ENCODE measurements around the gene ANKRD12. TPM values are rescaled to one million over a fixed set of nuclear protein-coding genes. Genes with fewer than 3 reads are reported as not detected.
A peak's percentile ranks its signal among the peaks of the same experiment; 100 is the strongest.

Gene ANKRD12
- total and polyA plus RNA-seq, 10 of the 15 experiments (the other 5 are each of a cell fraction or from before 2014, with no cell fraction given), result 5.9 to 45.7 (median 20.2) TPM

DNA sequence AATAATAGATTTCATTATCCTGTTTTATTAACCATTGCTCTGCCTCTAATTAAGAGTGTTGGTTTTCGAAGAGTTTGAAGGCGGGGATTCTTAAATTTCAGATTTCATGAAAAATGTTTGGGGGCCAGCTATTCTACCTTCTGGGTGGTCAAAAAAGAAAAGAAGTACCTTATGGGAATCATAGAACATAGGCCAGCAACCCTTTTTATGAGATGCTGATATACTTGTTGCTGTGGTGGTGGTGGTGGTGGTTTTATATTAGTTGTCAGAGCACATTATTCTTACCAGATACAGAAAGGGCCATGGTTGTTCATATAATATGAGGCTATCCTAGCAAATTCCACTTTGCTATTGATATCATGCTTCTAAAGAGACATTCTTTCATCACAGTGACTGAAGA is 4.4 kb downstream of the ANKRD12 start (continued):
- TF ChIP-seq EGR1 (IDR thresholded peaks at IDR 0.05; ENCODE audit: borderline replicate concordance in 1 of 2, low read depth in 2 of 2, low read length in 2 of 2) (no peak), MTA2 (IDR thresholded peaks at IDR 0.05; ENCODE audit: low read depth) (no peak), ZBTB33 (IDR thresholded peaks at IDR 0.05) (no peak)
- TF ChIP-seq, protein P1, sequence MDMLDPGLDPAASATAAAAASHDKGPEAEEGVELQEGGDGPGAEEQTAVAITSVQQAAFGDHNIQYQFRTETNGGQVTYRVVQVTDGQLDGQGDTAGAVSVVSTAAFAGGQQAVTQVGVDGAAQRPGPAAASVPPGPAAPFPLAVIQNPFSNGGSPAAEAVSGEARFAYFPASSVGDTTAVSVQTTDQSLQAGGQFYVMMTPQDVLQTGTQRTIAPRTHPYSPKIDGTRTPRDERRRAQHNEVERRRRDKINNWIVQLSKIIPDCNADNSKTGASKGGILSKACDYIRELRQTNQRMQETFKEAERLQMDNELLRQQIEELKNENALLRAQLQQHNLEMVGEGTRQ (IDR thresholded peaks at IDR 0.05; ENCODE audit: borderline replicate concordance, low read depth, low read length), result no peak

GRCh38 chr18:9146224-9146623 is 9.6 kb downstream of the ANKRD12 start:
- no peak overlapping the region for H2AFZ ChIP-seq (ENCODE audit: control insufficient read depth, low read depth, low read length)
- no peak overlapping the region for H3K9ac ChIP-seq (ENCODE audit: control insufficient read depth, insufficient read depth, low read length)
- DNase-seq (ENCODE audit: low read depth, low spot score), result no peak
- H3K4me3 ChIP-seq, result no peak overlapping the region
- in situ Hi-C loops (cut with MboI) (loop anchor here (10.0 kb wide), 1 partner anchor 441 kb away; the partner anchor contains the start of gene MTCL1), intact Hi-C loops (cut with micrococcal nuclease; ENCODE audit: unreplicated experiment) (loop anchor here (5.0 to 10.0 kb wide), 5 partner anchors 159 to 541 kb away; partner anchors contain the start of gene RAB12)
- no peaks in the 10 kb centered on the region for H3K36me3 ChIP-seq (ENCODE audit: control insufficient read depth in 2 of 2, insufficient read depth in 2 of 2, low read length in 1 of 2)
- H3K27me3 ChIP-seq (replicated peaks in 1 of 2; ENCODE audit: control insufficient read depth in 2 of 2, insufficient read depth in 2 of 2, low read length in 1 of 2), result no peaks in the 10 kb centered on the region
- SMC1A ChIA-PET (ENCODE audit: uncharacterized antibody, unreplicated experiment), result interaction anchor here (0.6 to 2.8 kb wide), 11 partner anchors 8 to 85 kb away, joined by 3 to 33 read pairs (median 14); partner anchors contain the start of genes ANKRD12 and NDUFV2
- H3K79me2 ChIP-seq (ENCODE audit: control insufficient read depth, insufficient read depth, low read length), result peaks cover 96% of the 10 kb centered on the region
- RAD21 ChIA-PET (ENCODE audit: unreplicated experiment), result interaction anchor here (0.8 to 2.8 kb wide), 5 partner anchors 8 to 72 kb away, joined by 3 to 27 read pairs (median 6); no protein-coding TSS in a partner anchor
- peaks cover 57% of the 10 kb centered on the region for H3K4me1 ChIP-seq (ENCODE audit: control insufficient read depth, insufficient read depth, low read length)
- no peak for ATAC-seq
- FAIRE-seq, result no peak
- H3K9me3 ChIP-seq (replicated peaks; ENCODE audit: control insufficient read depth, insufficient read depth, low read length), result no peaks in the 10 kb centered on the region
- BruUV-seq (replicated peaks), result TSS peak; percentile 5
- H3K27ac ChIP-seq (ENCODE audit: control insufficient read depth, insufficient read depth), result peak overlapping the region; percentile 55
- peak overlapping the region; percentile 13; the same call in 1 of the 2 replicates for H3K4me2 ChIP-seq (ENCODE audit: control insufficient read depth, insufficient read depth)
- no peaks in the 10 kb centered on the region for H4K20me1 ChIP-seq (ENCODE audit: control insufficient read depth, insufficient read depth)
- POLR2A ChIA-PET, result interaction anchor here (0.6 to 1.0 kb wide), 5 partner anchors 8 to 85 kb away, joined by 3 to 7 read pairs (median 3); no protein-coding TSS in a partner anchor
- CTCF ChIA-PET, result interaction anchor here (1.0 to 2.8 kb wide), 12 partner anchors 8 to 492 kb away, joined by 3 to 40 read pairs (median 12); no protein-coding TSS in a partner anchor
- WGBS (ENCODE audit: insufficient coverage, insufficient replicate concordance, low lambda C conversion rate, missing lambda C conversion rate), result 100% methylated on average over 1 of the region's 1 CpG
- TF ChIP-seq NR2C1 (IDR thresholded peaks at IDR 0.05), result no peak
- TF ChIP-seq, protein P2, sequence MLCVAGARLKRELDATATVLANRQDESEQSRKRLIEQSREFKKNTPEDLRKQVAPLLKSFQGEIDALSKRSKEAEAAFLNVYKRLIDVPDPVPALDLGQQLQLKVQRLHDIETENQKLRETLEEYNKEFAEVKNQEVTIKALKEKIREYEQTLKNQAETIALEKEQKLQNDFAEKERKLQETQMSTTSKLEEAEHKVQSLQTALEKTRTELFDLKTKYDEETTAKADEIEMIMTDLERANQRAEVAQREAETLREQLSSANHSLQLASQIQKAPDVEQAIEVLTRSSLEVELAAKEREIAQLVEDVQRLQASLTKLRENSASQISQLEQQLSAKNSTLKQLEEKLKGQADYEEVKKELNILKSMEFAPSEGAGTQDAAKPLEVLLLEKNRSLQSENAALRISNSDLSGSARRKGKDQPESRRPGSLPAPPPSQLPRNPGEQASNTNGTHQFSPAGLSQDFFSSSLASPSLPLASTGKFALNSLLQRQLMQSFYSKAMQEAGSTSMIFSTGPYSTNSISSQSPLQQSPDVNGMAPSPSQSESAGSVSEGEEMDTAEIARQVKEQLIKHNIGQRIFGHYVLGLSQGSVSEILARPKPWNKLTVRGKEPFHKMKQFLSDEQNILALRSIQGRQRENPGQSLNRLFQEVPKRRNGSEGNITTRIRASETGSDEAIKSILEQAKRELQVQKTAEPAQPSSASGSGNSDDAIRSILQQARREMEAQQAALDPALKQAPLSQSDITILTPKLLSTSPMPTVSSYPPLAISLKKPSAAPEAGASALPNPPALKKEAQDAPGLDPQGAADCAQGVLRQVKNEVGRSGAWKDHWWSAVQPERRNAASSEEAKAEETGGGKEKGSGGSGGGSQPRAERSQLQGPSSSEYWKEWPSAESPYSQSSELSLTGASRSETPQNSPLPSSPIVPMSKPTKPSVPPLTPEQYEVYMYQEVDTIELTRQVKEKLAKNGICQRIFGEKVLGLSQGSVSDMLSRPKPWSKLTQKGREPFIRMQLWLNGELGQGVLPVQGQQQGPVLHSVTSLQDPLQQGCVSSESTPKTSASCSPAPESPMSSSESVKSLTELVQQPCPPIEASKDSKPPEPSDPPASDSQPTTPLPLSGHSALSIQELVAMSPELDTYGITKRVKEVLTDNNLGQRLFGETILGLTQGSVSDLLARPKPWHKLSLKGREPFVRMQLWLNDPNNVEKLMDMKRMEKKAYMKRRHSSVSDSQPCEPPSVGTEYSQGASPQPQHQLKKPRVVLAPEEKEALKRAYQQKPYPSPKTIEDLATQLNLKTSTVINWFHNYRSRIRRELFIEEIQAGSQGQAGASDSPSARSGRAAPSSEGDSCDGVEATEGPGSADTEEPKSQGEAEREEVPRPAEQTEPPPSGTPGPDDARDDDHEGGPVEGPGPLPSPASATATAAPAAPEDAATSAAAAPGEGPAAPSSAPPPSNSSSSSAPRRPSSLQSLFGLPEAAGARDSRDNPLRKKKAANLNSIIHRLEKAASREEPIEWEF (IDR thresholded peaks at IDR 0.05; ENCODE audit: insufficient replicate concordance, low read depth, low read length), result no peak
- no peak for TF ChIP-seq BACH1 (IDR thresholded peaks at IDR 0.05; ENCODE audit: borderline replicate concordance)
- TF ChIP-seq PAX8 (IDR thresholded peaks at IDR 0.05), result no peak
- no peak for TF ChIP-seq CBX5 (IDR thresholded peaks at IDR 0.05; ENCODE audit: low read depth)
- no peak for TF ChIP-seq MLLT1 (IDR thresholded peaks at IDR 0.05)
- TF ChIP-seq FOS (IDR thresholded peaks at IDR 0.05; ENCODE audit: borderline replicate concordance, extremely low read depth, insufficient read length), result no peak
- TF ChIP-seq YBX1 (IDR thresholded peaks at IDR 0.05), result no peak

Data from GM12878 (cell line).